HEK293 (cell line): ENCODE measurements around the gene TICAM1.

Source experiments
- CTCF ChIA-PET: fragments of 350-600 bp; formaldehyde crosslinking; extraction: SDS; loops from one replicate; lab custom pipeline; 2021; ENCODE audit warnings: antibody characterized with exemption; lab: Yijun Ruan, JAX
- POLR2A ChIA-PET: fragments of 300-600 bp; formaldehyde crosslinking; extraction: SDS; loops from one replicate; lab custom pipeline; 2020; ENCODE audit warnings: antibody characterized with exemption, inconsistent platforms; lab: Yijun Ruan, JAX
- H3K27ac ChIP-seq: fragments of 200-500 bp; sonication (Bioruptor generic); 2 replicates; pipeline ENCODE4 v1.5.1; 2014; ENCODE audit warnings: low read depth, low read length, control low read depth, inconsistent platforms; ENCODE audit errors: extremely low read depth
- H3K36me3 ChIP-seq, 2 experiments: fragments of 200-500 bp in 1 of 2; sonication (Bioruptor generic) in 1 of 2; 1 replicate in 1 of 2; 2 replicates in 1 of 2; pipeline ENCODE4 v1.5.1; 2014 to 2017; ENCODE audit warnings: inconsistent platforms in 2 of 2, low read length in 2 of 2; ENCODE audit not compliant: control insufficient read depth in 2 of 2, insufficient read depth in 1 of 2
- H3K4me1 ChIP-seq: fragments of 200-500 bp; sonication (Bioruptor generic); 2 replicates; pipeline ENCODE4 v1.5.1; 2014; ENCODE audit warnings: mild to moderate bottlenecking, low read length, inconsistent platforms; ENCODE audit not compliant: control insufficient read depth, insufficient read depth
- H3K4me3 ChIP-seq: 2 replicates; pipeline ENCODE4 v1.5.1; 2011; ENCODE audit warnings: low read depth, mild to moderate bottlenecking, control low read depth, low read length, moderate library complexity
- H3K9me3 ChIP-seq: fragments of 200-500 bp; sonication (Bioruptor generic); 2 replicates; pipeline ENCODE4 v1.5.1; 2014; ENCODE audit warnings: low read depth, low read length, inconsistent platforms; ENCODE audit not compliant: control insufficient read depth, insufficient read depth
- GLIS2 ChIP-seq: fragments of 450-650 bp; formaldehyde crosslinking; IDR thresholded peaks from 2 replicates; pipeline ENCODE4 v1.5.1; 2016; ENCODE audit warnings: missing biosample characterization, missing genetic modification characterization
- HOXC10 ChIP-seq: sonication (generic); formaldehyde crosslinking; IDR thresholded peaks from 2 replicates; pipeline ENCODE4 v1.8.1; 2023; ENCODE audit warnings: mild to moderate bottlenecking, missing genetic modification reagents
- HOXD13 ChIP-seq: sonication (generic); formaldehyde crosslinking; IDR thresholded peaks from 2 replicates; pipeline ENCODE4 v1.8.0; 2022; ENCODE audit warnings: missing genetic modification reagents, borderline replicate concordance
- KLF16 ChIP-seq: fragments of 450-650 bp; formaldehyde crosslinking; IDR thresholded peaks from 2 replicates; pipeline ENCODE4 v1.5.1; 2017; ENCODE audit warnings: missing biosample characterization, missing genetic modification characterization
- MZF1 ChIP-seq: fragments of 450-650 bp; formaldehyde crosslinking; IDR thresholded peaks from 2 replicates; pipeline ENCODE4 v1.5.1; 2017; ENCODE audit warnings: missing biosample characterization, missing genetic modification characterization, borderline replicate concordance
- SALL2 ChIP-seq: fragments of 450-650 bp; formaldehyde crosslinking; IDR thresholded peaks from 2 replicates; pipeline ENCODE4 v1.5.0; 2017; ENCODE audit warnings: missing biosample characterization, mild to moderate bottlenecking, missing genetic modification characterization, borderline replicate concordance
- SP7 ChIP-seq: fragments of 450-650 bp; formaldehyde crosslinking; IDR thresholded peaks from 2 replicates; pipeline ENCODE4 v1.5.1; 2016; ENCODE audit warnings: missing biosample characterization, missing genetic modification characterization
- YY1 ChIP-seq: fragments of 450-650 bp; formaldehyde crosslinking; IDR thresholded peaks from 2 replicates; pipeline ENCODE4 v1.5.1; 2018; ENCODE audit warnings: missing biosample characterization, missing genetic modification characterization
- YY2 ChIP-seq: fragments of 450-650 bp; formaldehyde crosslinking; IDR thresholded peaks from 2 replicates; pipeline ENCODE4 v1.5.1; 2016; ENCODE audit warnings: missing biosample characterization, missing genetic modification characterization
- ZBTB17 ChIP-seq: fragments of 450-650 bp; formaldehyde crosslinking; IDR thresholded peaks from 2 replicates; pipeline ENCODE4 v1.5.1; 2016; ENCODE audit warnings: missing biosample characterization, missing genetic modification characterization
- ZBTB21 ChIP-seq: fragments of 450-650 bp; formaldehyde crosslinking; IDR thresholded peaks from 2 replicates; pipeline ENCODE4 v1.5.1; 2017; ENCODE audit warnings: missing biosample characterization, missing genetic modification characterization
- ZNF140 ChIP-seq: fragments of 450-650 bp; formaldehyde crosslinking; IDR thresholded peaks from 2 replicates; pipeline ENCODE4 v1.5.1; 2016; ENCODE audit warnings: missing biosample characterization, missing genetic modification characterization
- ZNF16 ChIP-seq: fragments of 450-650 bp; formaldehyde crosslinking; IDR thresholded peaks from 2 replicates; pipeline ENCODE4 v1.5.1; 2016; ENCODE audit warnings: low read depth, missing biosample characterization, missing genetic modification characterization
- ZNF174 ChIP-seq: fragments of 450-650 bp; formaldehyde crosslinking; IDR thresholded peaks from 2 replicates; pipeline ENCODE4 v1.5.0; 2017; ENCODE audit warnings: missing biosample characterization, mild to moderate bottlenecking, missing genetic modification characterization
- ZNF23 ChIP-seq: fragments of 450-650 bp; formaldehyde crosslinking; IDR thresholded peaks from 2 replicates; pipeline ENCODE4 v1.5.1; 2016; ENCODE audit warnings: missing biosample characterization, missing genetic modification characterization, borderline replicate concordance
- ZNF239 ChIP-seq: fragments of 450-650 bp; formaldehyde crosslinking; IDR thresholded peaks from 2 replicates; pipeline ENCODE4 v1.5.1; 2016; ENCODE audit warnings: missing biosample characterization, missing genetic modification characterization
- ZNF366 ChIP-seq: fragments of 450-650 bp; formaldehyde crosslinking; conservative IDR thresholded peaks from 2 replicates; pipeline ENCODE4 v1.5.1; 2016; ENCODE audit warnings: missing biosample characterization, missing genetic modification characterization
- ZNF501 ChIP-seq: fragments of 450-650 bp; formaldehyde crosslinking; IDR thresholded peaks from 2 replicates; pipeline ENCODE4 v1.5.1; 2016; ENCODE audit warnings: missing biosample characterization, missing genetic modification characterization
- ZNF654 ChIP-seq: fragments of 450-650 bp; formaldehyde crosslinking; IDR thresholded peaks from 2 replicates; pipeline ENCODE4 v1.5.1; 2016; ENCODE audit warnings: low read depth, missing biosample characterization, missing genetic modification characterization
- ZNF677 ChIP-seq: fragments of 450-650 bp; IDR thresholded peaks from 2 replicates; pipeline ENCODE4 v1.5.0; 2018; ENCODE audit warnings: missing biosample characterization, mild to moderate bottlenecking, missing genetic modification characterization, moderate library complexity
- ZNF76 ChIP-seq: fragments of 450-650 bp; formaldehyde crosslinking; IDR thresholded peaks from 2 replicates; pipeline ENCODE4; 2016; ENCODE audit warnings: low read depth, missing biosample characterization, missing genetic modification characterization, borderline replicate concordance
- ZNF792 ChIP-seq: fragments of 450-650 bp; formaldehyde crosslinking; IDR thresholded peaks from 2 replicates; pipeline ENCODE4 v1.5.1; 2016; ENCODE audit warnings: missing biosample characterization, missing genetic modification characterization
- ZXDB ChIP-seq: fragments of 450-650 bp; formaldehyde crosslinking; IDR thresholded peaks from 2 replicates; pipeline ENCODE4 v1.5.1; 2016; ENCODE audit warnings: missing biosample characterization, missing genetic modification characterization
- TF ChIP-seq, protein P1 (sequence below): fragments of 450-650 bp; formaldehyde crosslinking; IDR thresholded peaks from 2 replicates; pipeline ENCODE4 v1.5.1; 2016; ENCODE audit warnings: missing biosample characterization, missing genetic modification characterization
- TF ChIP-seq, protein P2 (sequence below): fragments of 450-650 bp; formaldehyde crosslinking; IDR thresholded peaks from 2 replicates; pipeline ENCODE4 v1.5.1; 2016; ENCODE audit warnings: missing biosample characterization, missing genetic modification characterization
- TF ChIP-seq, protein P3 (sequence below): fragments of 450-650 bp; IDR thresholded peaks from 2 replicates; pipeline ENCODE4 v1.5.1; 2018; ENCODE audit warnings: missing biosample characterization, mild to moderate bottlenecking, missing genetic modification characterization
- TF ChIP-seq, protein P4 (sequence below): fragments of 450-650 bp; formaldehyde crosslinking; IDR thresholded peaks from 2 replicates; pipeline ENCODE4 v1.5.1; 2017; ENCODE audit warnings: missing biosample characterization, missing genetic modification characterization
- TF ChIP-seq, protein P5 (sequence below): fragments of 450-650 bp; formaldehyde crosslinking; IDR thresholded peaks from 2 replicates; pipeline ENCODE4 v1.5.1; 2016; ENCODE audit warnings: missing biosample characterization, missing genetic modification characterization
- TF ChIP-seq, protein P6 (sequence below): fragments of 450-650 bp; formaldehyde crosslinking; IDR thresholded peaks from 2 replicates; pipeline ENCODE4 v1.5.1; 2016; ENCODE audit warnings: missing biosample characterization, missing genetic modification characterization

The TICAM1 gene

DNA sequence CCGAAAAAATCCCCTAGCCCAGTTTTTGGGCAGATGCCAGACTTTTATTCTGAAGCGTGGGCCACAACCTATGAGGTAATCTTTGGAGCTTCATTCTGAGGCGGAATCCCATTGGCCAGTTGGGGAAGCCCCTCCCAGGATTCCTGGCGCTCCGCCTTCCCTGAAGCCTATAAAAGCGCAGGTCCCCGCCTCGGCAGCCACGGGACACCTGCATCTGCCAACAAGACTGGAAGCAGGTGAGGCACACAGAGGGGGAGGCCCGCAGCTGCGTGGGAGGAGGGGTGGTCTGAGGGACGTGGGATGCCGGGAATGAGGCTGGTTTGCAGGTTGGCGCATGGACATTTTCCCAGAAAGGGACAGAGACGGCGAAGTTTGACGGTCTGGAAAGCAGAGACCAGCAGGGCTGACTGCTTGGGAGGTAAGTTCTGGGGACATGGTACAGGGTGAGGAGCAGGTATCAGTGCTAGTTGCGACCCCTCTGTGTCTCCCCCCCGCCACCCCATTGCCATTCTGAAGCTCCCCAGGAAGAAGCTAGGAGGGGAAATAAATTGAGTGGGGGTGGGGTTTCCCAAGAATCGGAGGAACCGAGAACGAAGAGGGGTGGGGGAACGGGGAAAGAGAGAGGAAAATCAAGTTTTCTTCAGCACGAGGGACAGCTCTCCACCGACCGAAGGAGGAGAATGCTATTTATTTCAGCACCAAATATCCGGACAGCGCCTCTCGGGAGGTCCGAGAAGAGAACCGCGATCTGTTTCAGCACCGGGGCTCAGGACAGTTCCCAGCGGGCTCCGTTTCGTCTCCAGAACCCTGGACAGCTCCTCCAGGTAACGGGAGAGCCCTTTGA is 62.4 kb downstream of the TICAM1 start:
- ChIA-PET CTCF (interaction anchor here (0.6 to 2.3 kb wide), 7 partner anchors 8 to 402 kb away, joined by 3 to 13 read pairs (median 3); partner anchors contain the start of gene FEM1A), POLR2A (interaction anchor here (0.7 to 1.6 kb wide), 4 partner anchors 9 to 46 kb away, joined by 3 to 8 read pairs (median 5); partner anchors contain the start of gene FEM1A)
- no peak overlapping the region for H3K27ac ChIP-seq
- no peaks in the 10 kb centered on the region for H3K4me1 ChIP-seq
- no peaks in the 10 kb centered on the region for H3K9me3 ChIP-seq
- H3K4me3 ChIP-seq, result no peak overlapping the region
- no peaks in the 10 kb centered on the region for H3K36me3 ChIP-seq
- TF ChIP-seq ZXDB (tag by site-specific recombination) (peak; percentile 80), ZNF677 (tag by site-specific recombination) (no peak), MZF1 (tag by site-specific recombination) (no peak), ZNF16 (tag by site-specific recombination) (0 out of 2 replicates have a peak, but pooled peaks have one; percentile 6), ZNF76 (0 out of 2 replicates have a peak, but pooled peaks have one; percentile 14), HOXD13 (CRISPR knock-in tag) (peak; percentile 98), SP7 (tag by site-specific recombination) (peak; percentile 75), KLF16 (tag by site-specific recombination) (peak; percentile 39), ZNF654 (tag by site-specific recombination) (peak; percentile 16), ZNF23 (no peak), ZNF366 (tag by site-specific recombination) (peak; percentile 56), ZNF501 (tag by site-specific recombination) (peak; percentile 76; the same call in 1 of the 2 replicates), ZBTB21 (tag by site-specific recombination) (0 out of 2 replicates have a peak, but pooled peaks have one; percentile 4), YY2 (tag by site-specific recombination) (peak; percentile 73), ZNF792 (tag by site-specific recombination) (no peak), ZBTB17 (peak; percentile 73), ZNF140 (tag by site-specific recombination) (no peak; the same call in 1 of the 2 replicates), HOXC10 (peak; percentile 98), YY1 (tag by site-specific recombination) (peak; percentile 45; the same call in 1 of the 2 replicates), SALL2 (tag by site-specific recombination) (0 out of 2 replicates have a peak, but pooled peaks have one; percentile 62), ZNF239 (tag by site-specific recombination) (no peak), GLIS2 (no peak), ZNF174 (no peak)
- TF ChIP-seq, protein P1, sequence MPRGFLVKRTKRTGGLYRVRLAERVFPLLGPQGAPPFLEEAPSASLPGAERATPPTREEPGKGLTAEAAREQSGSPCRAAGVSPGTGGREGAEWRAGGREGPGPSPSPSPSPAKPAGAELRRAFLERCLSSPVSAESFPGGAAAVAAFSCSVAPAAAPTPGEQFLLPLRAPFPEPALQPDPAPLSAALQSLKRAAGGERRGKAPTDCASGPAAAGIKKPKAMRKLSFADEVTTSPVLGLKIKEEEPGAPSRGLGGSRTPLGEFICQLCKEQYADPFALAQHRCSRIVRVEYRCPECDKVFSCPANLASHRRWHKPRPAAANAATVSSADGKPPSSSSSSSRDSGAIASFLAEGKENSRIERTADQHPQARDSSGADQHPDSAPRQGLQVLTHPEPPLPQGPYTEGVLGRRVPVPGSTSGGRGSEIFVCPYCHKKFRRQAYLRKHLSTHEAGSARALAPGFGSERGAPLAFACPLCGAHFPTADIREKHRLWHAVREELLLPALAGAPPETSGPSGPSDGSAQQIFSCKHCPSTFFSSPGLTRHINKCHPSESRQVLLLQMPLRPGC (tag by site-specific recombination), result peak; percentile 58
- TF ChIP-seq, protein P2, sequence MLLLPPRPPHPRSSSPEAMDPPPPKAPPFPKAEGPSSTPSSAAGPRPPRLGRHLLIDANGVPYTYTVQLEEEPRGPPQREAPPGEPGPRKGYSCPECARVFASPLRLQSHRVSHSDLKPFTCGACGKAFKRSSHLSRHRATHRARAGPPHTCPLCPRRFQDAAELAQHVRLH, result peak; percentile 60
- TF ChIP-seq, protein P3, sequence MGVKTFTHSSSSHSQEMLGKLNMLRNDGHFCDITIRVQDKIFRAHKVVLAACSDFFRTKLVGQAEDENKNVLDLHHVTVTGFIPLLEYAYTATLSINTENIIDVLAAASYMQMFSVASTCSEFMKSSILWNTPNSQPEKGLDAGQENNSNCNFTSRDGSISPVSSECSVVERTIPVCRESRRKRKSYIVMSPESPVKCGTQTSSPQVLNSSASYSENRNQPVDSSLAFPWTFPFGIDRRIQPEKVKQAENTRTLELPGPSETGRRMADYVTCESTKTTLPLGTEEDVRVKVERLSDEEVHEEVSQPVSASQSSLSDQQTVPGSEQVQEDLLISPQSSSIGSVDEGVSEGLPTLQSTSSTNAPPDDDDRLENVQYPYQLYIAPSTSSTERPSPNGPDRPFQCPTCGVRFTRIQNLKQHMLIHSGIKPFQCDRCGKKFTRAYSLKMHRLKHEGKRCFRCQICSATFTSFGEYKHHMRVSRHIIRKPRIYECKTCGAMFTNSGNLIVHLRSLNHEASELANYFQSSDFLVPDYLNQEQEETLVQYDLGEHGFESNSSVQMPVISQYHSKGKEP (tag by site-specific recombination), result peak; percentile 64; the same call in 1 of the 2 replicates
- TF ChIP-seq, protein P4, sequence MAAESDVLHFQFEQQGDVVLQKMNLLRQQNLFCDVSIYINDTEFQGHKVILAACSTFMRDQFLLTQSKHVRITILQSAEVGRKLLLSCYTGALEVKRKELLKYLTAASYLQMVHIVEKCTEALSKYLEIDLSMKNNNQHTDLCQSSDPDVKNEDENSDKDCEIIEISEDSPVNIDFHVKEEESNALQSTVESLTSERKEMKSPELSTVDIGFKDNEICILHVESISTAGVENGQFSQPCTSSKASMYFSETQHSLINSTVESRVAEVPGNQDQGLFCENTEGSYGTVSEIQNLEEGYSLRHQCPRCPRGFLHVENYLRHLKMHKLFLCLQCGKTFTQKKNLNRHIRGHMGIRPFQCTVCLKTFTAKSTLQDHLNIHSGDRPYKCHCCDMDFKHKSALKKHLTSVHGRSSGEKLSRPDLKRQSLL, result peak; percentile 91
- TF ChIP-seq, protein P5, sequence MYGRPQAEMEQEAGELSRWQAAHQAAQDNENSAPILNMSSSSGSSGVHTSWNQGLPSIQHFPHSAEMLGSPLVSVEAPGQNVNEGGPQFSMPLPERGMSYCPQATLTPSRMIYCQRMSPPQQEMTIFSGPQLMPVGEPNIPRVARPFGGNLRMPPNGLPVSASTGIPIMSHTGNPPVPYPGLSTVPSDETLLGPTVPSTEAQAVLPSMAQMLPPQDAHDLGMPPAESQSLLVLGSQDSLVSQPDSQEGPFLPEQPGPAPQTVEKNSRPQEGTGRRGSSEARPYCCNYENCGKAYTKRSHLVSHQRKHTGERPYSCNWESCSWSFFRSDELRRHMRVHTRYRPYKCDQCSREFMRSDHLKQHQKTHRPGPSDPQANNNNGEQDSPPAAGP, result peak; percentile 76
- TF ChIP-seq, protein P6, sequence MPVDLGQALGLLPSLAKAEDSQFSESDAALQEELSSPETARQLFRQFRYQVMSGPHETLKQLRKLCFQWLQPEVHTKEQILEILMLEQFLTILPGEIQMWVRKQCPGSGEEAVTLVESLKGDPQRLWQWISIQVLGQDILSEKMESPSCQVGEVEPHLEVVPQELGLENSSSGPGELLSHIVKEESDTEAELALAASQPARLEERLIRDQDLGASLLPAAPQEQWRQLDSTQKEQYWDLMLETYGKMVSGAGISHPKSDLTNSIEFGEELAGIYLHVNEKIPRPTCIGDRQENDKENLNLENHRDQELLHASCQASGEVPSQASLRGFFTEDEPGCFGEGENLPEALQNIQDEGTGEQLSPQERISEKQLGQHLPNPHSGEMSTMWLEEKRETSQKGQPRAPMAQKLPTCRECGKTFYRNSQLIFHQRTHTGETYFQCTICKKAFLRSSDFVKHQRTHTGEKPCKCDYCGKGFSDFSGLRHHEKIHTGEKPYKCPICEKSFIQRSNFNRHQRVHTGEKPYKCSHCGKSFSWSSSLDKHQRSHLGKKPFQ (tag by site-specific recombination), result no peak
